Thyroid gland (tissue), 4 donors: ENCODE data around the gene KLHDC9.

ENCODE experiments used
- CTCF ChIP-seq, 6 experiments: fragments of 200-600 bp in 3 of 6; fragments of 450-650 bp in 3 of 6; sonication (generic) in 3 of 6; IDR thresholded peaks; one replicate each; pipeline ENCODE4 v1.5.1; 2016 to 2019; ENCODE audit warnings: antibody characterized with exemption in 6 of 6, mild to moderate bottlenecking in 2 of 6, inconsistent platforms in 1 of 6, moderate library complexity in 1 of 6
- POLR2A ChIP-seq, 2 donors: fragments of 450-650 bp; IDR thresholded peaks; one replicate each; pipeline ENCODE4 v1.6.1; 2017; ENCODE audit warnings: antibody characterized with exemption in 2 of 2, mild to moderate bottlenecking in 2 of 2, moderate library complexity in 1 of 2

GRCh38 chr1:161071886-161072371, 26.2 kb upstream of the KLHDC9 start:
- TF ChIP-seq CTCF (IDR thresholded peaks at IDR 0.05) (peak in 3 of 6 experiments; percentile 19 to 33 (median 24)), POLR2A (IDR thresholded peaks at IDR 0.05) (no peak)
